Measurements from ENCODE around the gene BBC3.
A peak's percentile ranks its signal among the peaks of the same experiment; 100 is the strongest.
"Not testable (repeated sequence)": the region's sequence is repeated elsewhere in the genome, so short reads cannot be mapped to it uniquely, and the experiment has no call there.

BBC3 gene

GRCh38 chr19:47230921-47231214, at the start of gene BBC3:
Gene BBC3, minus strand, starts transcription at chr19:47231199. Its CDS starts 2,768 bp downstream, at chr19:47228431.
- no peak for DNase-seq (ENCODE audit: low spot score)

DNA sequence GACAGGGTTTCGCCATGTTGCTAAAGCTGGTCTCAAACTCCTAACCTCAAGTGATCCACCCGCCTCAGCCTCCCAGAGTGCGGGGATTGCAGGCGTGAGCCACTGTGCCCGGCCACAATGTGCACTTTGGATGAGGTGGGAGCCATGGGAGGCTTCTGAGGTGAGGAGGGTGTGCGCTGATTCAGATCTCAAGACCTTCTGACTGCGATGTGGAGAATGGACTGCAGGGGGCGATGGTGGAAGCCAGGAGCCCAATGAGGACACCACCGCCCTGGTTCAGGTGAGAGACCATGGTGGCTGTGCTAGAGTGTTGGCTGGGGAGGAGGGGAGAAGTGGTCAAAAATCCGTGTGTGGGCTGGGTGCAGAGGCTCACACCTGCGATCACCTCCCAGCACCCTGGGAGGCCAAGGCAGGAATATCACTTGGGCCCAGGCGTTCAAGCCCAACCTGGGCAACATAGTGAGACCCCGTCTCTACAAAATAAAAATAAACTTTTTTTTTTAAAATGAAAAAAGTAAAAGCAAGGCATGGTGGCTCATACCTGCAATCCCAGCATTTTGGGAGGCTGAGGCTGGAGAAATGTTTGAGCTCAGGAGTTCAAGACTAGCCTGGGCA, 49.3 kb upstream of the BBC3 start:
- no peak for DNase-seq (ENCODE audit: low spot score)

GRCh38 chr19:47276513-47276912, 45.5 kb upstream of the BBC3 start:
- not testable (repeated sequence) for DNase-seq (ENCODE audit: low spot score)

GRCh38 chr19:47275791-47276461, 44.9 kb upstream of the BBC3 start:
- no peak for DNase-seq (ENCODE audit: low spot score)

DNA sequence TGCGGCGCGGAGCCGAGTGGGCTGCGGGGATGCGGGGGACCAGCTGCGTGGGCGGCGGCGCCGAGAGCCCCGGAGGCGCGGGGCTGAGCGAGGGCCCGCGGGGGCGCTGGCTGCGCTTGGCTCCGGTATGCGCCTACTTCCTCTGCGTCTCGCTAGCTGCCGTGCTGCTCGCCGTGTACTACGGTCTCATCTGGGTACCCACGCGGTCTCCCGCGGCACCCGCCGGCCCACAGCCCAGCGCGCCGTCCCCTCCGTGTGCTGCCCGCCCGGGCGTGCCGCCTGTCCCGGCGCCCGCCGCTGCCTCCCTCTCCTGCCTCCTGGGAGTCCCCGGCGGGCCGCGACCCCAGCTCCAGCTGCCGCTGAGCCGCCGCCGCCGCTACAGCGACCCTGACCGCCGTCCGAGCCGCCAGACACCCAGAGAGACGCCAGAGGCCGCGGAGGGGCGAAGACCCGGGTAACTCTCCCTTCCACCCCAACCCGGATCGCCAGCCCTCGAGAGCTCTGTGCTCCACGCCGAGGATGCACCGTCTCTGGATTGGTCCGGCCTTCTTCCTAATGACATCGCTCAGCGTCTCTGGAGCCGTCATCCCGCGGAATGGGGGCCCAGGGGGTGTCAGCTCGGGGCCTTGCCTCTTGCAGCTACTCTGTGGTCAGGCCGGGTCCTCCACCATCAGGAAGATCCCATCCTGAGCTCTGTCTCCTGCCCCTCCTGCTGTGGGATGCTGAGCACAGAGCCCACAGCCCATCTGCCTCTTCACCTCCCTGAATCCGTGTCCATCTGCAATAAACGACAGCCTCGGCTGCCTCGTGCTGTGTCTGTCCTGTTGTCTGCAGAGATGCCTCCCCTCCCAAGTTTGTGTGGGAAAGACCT, 44.1 kb upstream of the BBC3 start:
- DNase-seq (ENCODE audit: low spot score) = no peak

DNA sequence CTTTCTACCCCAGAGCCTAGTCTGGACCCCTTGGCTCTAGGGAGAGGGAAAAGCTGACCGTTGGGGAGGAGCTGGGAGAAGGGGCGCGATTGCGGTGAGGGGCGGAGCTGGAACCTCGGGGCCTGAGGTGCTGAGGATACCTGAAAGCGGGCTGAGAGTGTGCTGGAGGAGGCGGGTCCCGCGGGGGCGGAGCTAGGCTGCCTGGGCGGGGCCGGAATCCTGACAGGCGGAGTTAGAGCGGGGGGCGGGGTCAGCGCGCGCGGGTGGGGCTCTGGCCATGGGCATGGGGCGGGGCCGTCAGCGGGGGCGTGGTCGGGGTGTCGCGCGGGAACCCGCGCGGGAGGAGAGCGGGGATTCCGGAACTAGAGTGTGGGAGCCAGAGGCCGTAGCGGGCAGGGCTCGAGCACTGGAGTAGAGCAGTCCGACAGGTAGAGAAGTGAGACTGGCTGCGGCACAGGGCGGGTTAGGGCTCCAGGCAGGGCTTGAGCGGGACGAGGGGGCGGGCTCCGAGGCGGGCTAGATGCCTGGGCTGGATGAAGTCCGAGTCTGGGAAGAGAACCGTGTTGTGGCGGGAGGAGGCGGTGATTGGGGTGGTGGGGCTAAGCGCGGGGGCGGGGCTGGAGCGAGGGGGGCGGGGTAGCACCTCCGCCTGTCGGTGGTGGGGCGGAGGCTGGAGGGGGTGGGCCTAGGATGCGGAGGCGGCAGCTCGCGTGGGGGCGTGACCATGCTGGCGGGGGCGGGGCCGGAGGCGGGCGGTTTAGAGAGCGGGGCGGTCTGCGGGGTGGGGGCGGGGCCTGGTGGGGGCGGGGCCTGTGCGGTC, 43.3 kb upstream of the BBC3 start, which contains the start of gene INAFM1:
INAFM1 (plus strand) TSS at position 815 of the 820 bp plus-strand sequence. CDS start 35 bp downstream, outside the sequence.
- DNase-seq (ENCODE audit: low spot score) = peak; percentile 92

GRCh38 chr19:47273313-47274070, 42.5 kb upstream of the BBC3 start:
- DNase-seq (ENCODE audit: low spot score) = peak; percentile 90

GRCh38 chr19:47272448-47273312, 41.7 kb upstream of the BBC3 start:
- DNase-seq (ENCODE audit: low spot score) = no peak

GRCh38 chr19:47271949-47272348, 41.0 kb upstream of the BBC3 start:
- DNase-seq (ENCODE audit: low spot score) = no peak

DNA sequence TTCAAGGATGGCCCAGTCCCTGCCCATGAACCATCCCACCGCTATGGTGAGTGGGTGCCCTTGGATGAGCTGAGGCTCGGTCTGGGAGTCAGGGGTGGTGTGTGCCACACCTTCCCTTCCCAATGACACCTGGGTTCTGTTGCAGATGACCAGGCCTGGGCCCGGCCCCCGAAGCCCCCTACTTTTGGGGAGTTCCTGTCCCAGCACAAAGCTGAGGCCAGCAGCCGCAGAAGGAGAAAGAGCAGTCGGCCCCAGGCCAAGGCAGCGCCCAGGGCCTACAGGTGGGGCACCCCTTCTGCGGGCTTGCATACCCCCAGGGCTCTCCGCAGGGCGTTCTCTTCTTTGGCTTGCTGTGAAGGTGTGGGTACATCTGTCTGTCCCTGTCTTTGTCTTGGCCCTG, 39.4 kb upstream of the BBC3 start:
- DNase-seq (ENCODE audit: low spot score) = no peak

DNA sequence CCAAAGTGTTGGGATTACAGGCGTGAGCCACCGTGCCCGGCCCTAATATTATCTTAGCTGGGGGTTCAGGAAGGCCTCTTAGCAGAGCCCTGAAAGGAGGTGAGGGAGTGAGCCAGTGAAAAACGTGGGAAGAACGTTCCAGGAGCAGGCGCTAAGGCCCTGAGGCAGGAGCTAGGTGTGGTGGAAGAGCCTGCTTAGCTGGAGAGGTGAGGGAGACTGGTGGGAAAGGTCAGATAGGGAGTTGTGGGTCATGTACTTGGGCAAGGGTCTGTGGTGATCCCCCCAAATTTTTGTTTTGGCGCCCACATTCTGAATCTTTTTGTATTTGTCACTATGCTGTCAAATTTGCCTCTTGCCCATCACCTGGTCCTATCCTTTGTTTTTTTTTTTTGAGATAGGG, 38.6 kb upstream of the BBC3 start:
- DNase-seq (ENCODE audit: low spot score) = no peak

DNA sequence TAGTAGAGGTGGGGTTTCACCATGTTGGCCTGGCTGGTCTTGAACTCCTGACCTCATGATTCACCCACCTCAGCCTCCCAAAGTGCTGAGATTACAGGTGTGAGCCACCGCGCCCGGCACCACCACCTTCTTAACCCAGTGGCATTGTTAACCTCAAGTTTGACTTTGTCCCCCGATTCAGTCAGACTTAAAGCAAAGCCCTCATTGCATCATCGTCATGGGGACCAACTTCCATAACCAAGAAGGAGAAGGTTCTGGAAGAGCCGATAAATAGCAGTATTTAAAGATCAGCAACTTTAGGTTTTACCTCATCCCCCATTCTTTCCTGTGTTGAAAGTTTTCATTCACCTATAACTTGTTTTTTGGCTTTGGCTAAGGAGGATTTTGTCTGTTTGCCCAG, 37.0 kb upstream of the BBC3 start:
- no peak for DNase-seq (ENCODE audit: low spot score)

DNA sequence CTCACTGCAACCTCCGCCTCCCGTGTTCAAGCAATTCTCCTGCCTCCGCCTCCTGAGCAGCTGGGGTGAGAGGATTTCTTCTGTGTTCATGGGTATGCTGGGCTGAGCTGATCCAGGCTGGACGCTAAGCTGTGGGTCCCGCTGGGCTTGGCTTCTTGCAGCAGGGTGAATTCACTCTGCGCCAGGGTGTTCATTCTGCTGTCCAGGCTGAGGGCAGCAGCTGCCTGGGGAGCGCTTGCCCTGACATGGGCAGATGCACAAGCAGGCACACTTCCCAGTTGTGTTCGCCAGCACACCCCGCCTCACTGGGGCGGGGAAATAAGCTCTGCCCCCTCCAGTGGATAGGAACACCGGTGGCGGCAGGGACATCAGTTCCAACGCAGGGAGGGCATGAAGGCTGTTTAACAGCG, 36.4 kb upstream of the BBC3 start:
- peak; percentile 85 for DNase-seq (ENCODE audit: low spot score)

- no peak for DNase-seq (ENCODE audit: low spot score)
Measured at GRCh38 chr19:47266401-47266941, 35.5 kb upstream of the BBC3 start.

DNA sequence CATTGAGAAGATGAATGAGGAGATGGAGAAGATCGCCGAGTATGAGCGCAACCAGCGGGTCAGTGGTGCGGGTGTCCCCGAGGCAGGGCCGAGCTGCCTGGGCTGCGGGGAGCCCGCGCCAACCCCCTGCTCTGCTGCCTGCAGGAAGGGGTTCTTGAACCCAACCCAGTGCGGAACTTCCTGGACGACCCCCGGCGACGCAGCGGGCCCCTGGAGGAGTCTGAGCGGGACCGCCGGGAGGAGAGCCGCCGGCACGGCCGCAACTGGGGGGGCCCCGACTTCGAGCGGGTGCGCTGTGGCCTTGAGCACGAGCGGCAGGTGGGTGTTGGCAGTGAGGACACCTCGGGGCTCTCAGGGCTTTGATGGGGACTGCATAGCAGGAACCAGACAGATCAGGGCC, 33.6 kb upstream of the BBC3 start:
- no peak for DNase-seq (ENCODE audit: low spot score)

DNA sequence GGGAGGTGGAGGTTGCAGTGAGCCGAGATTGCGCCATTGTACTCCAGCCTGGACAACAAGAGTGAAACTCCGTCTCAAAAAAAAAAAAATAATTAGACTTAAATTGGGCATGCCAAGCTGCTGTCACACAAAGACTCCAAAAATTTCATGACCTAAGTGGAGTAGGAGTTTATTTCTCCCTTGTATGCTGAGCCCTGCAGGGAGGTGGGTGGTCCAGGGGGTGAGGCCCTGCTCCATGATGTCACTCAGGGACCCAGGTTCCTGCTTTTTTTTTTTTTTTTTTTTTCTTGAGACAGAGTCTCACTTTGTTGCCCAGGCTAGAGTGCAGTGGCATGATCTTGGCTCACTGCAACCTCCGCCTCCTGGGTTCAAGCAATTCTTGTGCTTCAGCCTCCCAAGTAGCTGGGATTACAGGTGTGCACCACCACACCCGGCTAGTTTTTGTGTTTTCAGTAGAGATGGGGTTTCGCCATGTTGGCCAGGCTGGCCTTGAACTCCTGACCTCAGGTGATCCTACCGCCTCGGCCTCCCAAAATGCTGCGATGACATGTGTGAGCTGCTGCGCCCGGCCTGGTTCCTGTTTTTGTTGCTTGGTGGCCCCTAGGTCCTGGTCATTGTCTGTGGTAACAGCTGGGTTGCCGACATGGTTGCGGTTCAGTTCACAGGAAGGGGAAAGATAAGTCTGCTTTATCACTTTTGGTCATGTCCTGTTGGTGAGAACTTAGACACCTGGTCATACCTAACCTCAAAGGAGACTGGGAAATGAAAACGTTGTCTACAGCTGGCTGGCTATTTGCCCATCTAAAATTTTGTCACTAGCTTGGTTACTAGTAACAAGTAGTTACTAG, 31.2 kb upstream of the BBC3 start:
- DNase-seq (ENCODE audit: low spot score) = not testable (repeated sequence)

GRCh38 chr19:47260476-47260875, 29.5 kb upstream of the BBC3 start:
- DNase-seq (ENCODE audit: low spot score) = no peak

DNA sequence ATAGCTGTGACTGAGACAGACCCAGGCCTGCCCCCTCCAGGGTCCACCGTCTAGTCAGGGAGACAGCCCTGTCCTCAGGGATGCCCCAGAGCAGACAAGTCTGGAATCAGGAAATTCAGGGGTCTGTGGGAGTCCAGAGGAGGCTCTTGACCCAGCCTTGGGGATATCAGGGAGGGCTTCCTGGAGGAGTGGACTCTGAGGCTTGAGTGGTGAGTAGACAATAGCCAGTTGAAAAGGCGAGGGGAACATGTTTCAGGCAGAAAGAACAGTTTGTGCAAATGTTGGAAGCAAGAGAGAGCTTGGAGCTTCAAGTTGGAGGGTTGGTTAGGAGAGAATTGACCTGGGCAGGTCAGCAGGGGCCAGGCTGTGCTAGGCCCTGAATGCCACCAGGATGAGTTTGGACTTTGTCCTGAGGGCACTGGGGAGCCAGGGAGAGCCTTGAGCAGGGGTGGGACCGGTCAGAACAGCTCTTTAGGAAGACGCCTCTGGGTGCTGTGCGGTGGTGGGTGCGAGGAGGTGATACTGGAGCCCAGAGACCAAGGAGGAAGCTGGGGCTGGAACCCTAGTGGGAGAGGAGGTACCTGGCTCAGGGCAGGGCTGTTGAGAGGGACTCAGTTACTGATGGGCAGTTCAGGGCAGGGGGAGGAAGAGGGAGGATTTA, 28.0 kb upstream of the BBC3 start:
- no peak for DNase-seq (ENCODE audit: low spot score)

DNA sequence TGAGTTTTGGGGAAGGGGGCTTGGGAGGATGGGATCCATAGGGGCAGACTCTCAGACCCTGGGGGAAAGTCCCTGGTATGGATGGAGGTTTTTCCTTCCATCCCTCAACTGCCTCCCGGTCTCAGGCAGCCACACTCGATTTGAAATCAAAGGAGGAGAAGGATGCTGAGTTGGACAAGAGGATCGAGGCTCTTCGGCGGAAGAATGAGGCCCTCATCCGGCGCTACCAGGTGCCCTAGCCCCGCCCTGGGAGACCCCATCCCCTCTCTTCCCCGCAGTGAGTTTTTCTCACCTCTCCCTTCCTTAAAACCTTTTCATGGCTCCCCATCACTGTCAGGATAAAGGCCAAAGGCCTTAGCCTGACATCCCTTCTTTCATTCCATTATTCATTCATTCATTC, 27.4 kb upstream of the BBC3 start:
- DNase-seq (ENCODE audit: low spot score) = no peak

All from globus pallidus (tissue), 1 donor.